ENCODE results near the gene TMEM170A. TPM values are rescaled to one million over a fixed set of nuclear protein-coding genes. Genes with fewer than 3 reads are reported as not detected.

TMEM170A gene
- total RNA-seq, 1 experiment from 2014 or later, result 34.5 TPM

GRCh38 chr16:75471723-75472633 lies 7.5 kb upstream of the TMEM170A start:
- no peaks in the 10 kb centered on the region for H3K9me2 ChIP-seq (ENCODE audit: insufficient read depth)
- intact Hi-C loops (cut with micrococcal nuclease), result loop anchor here (1.0 to 5.0 kb wide), 4 partner anchors 45 to 293 kb away; partner anchors contain the start of gene ADAT1
- peak overlapping the region; percentile 3; the same call in 1 of the 2 replicates for H3K4me2 ChIP-seq (ENCODE audit: low read length)

More at GRCh38 chr16:75471723-75472633, 7.5 kb upstream of the TMEM170A start:
- TF ChIP-seq JUND (IDR thresholded peaks at IDR 0.05) (no peak), RAD21 (IDR thresholded peaks at IDR 0.05; ENCODE audit: low read depth) (peak; percentile 97), CTCF (IDR thresholded peaks at IDR 0.05 in 2 of 3, conservative IDR thresholded peaks at IDR 0.05 in 1 of 3; ENCODE audit: borderline replicate concordance in 1 of 3, insufficient read depth in 1 of 3, low read depth in 2 of 3, low read length in 2 of 3) (peak; percentile 70 to 94 (median 77))
- H3K27me3 ChIP-seq (ENCODE audit: insufficient read depth, low read length), result no peaks in the 10 kb centered on the region
- no peaks in the 10 kb centered on the region for H3K79me2 ChIP-seq (ENCODE audit: insufficient read depth, low read length)
- H3K27ac ChIP-seq (ENCODE audit: low read depth, low read length), result no peak overlapping the region
- DNase-seq (ENCODE audit: low read depth, low spot score), result no peak
- CTCF ChIA-PET, result interaction anchor here (0.7 to 1.7 kb wide), 9 partner anchors 12 to 272 kb away, joined by 3 to 12 read pairs (median 3); partner anchors contain the start of gene TMEM231
- BruUV-seq (replicated peaks), result no TSS peak
- peaks cover 3 to 10% of the 10 kb centered on the region in 2 experiments; a peak in 2 of 4 replicates for H3K4me1 ChIP-seq (ENCODE audit: control insufficient read depth in 1 of 2, insufficient read depth in 2 of 2, low read length in 2 of 2)
- RAD21 ChIA-PET (ENCODE audit: low non-redundant PET in 1 of 2, low total read pairs in 2 of 2, uncharacterized antibody in 2 of 2, unreplicated experiment in 2 of 2), result interaction anchor here in 1 of 2 experiments (0.7 kb wide), 1 partner anchor 45 kb away, joined by 6 read pairs; no protein-coding TSS in a partner anchor
- POLR2A ChIA-PET, result no interaction called here
- H3K4me3 ChIP-seq (replicated peaks in 1 of 2; ENCODE audit: low read depth in 1 of 2, low read length in 2 of 2), result no peak overlapping the region
- H3K36me3 ChIP-seq (ENCODE audit: control insufficient read depth in 1 of 2, insufficient read depth in 2 of 2, low read length in 2 of 2), result no peaks in the 10 kb centered on the region
- no peak overlapping the region for H3K9ac ChIP-seq (ENCODE audit: low read length)
- H2AFZ ChIP-seq (ENCODE audit: low read depth, low read length, poor library complexity, severe bottlenecking), result no peak overlapping the region
- no peaks in the 10 kb centered on the region for H3K9me3 ChIP-seq (ENCODE audit: control insufficient read depth in 1 of 2, insufficient read depth in 1 of 2, low read depth in 1 of 2, low read length in 2 of 2)
- H4K20me1 ChIP-seq (ENCODE audit: insufficient read depth), result no peaks in the 10 kb centered on the region
- peak; percentile 97 for ATAC-seq

All from HCT116 (cell line).